COLO668 (cell line): ENCODE results near the gene CNKSR3.

ENCODE experiments used
- DNase-seq: peaks from one replicate; lab custom pipeline; 2025; ENCODE audit not compliant: unreplicated experiment; lab: John Stamatoyannopoulos, UW

The CNKSR3 gene

DNA sequence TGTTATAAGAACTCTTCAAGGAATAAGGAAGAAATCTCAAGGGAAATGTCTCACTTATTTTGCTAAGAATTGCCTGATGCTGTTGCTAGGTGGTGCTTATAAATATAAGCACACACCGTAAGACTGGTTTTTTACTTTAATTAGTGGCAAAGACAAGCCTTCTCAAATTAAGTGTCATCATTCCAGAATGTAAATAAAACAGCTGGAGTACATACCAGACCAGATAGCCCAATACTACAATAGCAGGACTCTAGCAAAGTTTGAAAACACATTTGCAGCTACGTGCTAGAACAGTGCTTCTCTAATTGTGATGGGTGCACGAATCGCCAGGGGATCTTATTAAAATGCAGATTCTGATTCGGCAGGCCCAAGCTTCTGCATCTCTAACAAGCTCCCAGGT, 6.8 kb downstream of the CNKSR3 start:
- DNase-seq: no peak

DNA sequence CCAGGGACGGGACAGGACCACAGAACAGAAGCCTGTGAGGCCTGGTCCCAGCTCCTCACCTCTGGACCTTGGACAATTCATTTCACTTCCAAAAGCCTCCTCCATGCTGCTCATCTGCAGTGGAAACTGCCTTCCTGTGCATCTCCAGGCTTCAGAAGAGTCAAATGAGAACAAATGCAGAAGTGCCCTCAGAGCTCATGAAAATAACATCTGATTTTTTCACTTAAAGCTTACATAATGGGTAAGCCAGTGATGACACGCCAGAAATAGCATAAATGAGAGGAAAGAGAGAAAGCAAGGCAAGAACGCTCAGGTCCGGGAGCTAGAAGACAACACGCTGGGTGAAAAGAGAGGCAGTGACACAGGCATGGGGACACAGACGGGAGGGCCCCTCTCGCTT, 7.9 kb downstream of the CNKSR3 start:
- no peak for DNase-seq

DNA sequence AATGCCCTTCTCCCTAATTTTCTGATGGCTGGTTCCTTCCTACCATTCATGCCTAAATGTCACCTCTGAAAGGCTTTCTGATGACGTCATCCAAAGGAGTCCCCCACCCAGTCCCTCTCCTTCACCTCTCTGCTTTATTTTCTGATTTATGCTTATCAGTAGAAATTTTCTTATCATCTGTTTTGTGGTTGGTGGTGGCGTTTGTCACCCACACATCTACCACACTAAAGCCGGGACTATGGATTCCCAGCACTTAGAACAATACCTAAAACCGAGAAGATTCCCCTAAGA, 9.0 kb downstream of the CNKSR3 start:
- DNase-seq: no peak

DNA sequence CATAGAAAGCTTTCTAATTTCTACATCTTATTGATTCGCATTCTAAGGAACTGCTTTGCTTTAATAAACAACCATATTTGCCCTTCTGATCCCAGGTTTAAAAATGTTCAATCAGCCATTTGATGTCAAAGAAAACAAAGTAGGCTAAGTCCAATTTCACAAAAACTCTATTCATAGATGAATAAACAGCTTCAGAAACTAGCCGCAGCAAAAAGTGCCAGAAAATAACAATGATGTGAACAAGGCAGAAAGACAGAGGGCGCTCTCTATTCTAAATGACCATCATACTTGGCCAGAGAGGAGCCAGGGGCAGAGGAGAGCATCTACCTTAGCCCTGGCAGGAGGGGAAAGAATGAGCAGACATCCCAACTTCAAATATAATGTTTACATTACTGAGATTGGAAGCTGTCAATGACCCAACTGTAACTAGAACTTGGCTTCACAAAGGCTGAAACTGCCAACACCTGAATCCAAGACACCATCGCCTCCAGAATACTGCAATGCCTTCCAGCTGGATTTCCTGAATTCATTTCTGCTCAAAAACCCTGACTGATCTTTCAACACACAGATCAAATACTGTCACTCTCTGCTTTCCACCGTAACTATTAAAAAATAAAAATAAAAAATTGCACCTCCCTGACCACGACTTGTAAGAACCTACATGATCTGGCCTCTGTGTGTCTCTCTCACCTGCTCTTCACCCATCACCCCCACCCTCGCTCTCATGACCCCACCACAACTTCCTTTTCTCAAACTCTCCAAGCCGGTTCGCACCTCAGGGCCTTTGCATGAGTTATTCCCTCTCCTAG, 9.5 kb downstream of the CNKSR3 start:
- DNase-seq: no peak

DNA sequence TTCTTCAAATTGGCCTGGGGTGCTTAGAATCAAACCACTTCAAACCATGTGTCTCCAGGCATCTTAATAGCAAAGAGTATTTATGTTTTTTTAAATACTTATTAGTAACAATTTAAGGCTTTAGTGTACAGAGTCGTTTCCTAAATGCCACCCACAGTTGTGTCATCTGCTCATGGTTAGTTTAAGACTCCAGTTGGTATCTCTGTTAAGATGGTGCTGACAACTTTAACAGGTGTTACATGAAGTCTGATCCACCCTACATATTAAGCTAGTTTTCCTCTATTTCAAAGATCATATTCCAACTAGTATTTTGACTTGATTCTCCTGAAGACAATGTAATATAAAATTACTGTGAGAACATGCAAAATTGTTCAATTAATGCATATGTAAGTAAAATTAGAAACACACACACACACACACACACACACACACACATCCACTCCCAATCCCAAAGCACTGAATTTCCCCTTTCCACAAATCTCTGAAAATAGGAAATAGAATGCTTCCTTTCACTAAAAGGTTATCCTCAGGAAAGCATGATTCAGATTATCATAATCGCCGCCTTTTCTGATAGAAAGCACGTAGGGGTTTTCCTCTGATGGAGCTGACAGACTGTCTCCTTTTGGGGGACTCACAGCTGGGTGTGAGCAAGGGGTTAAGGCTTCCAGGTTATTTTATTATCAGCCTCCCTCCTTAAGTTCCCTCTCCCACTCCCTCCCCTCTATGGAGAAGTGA, 10.5 kb downstream of the CNKSR3 start:
- DNase-seq: no peak

DNA sequence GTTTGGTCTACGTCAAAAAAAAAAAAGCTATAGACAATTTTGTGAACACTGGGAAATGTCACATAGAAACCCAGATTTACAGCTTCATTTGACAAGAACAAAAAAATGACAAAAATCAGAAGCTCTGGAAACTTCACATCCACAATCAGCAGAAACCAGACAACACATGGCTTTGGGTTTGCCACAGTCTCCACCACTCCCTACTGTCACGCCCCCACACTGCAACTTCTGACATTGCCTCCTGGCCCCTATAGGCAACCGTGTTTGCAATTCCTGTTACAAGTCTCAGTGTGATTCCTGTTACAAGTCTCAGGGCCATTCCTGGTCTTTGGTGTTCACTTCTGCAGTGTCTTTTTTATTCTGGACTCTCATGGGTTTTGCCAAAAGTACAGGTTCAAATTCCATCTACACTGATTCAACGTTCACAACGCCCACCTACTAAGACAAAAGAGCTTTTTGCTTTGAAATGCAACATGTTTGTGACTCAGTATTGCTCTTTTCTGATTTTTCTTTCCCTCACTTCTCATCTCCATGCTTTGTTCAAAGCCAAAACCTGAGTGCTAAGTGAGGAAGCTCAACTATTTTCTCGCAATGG, 12.0 kb downstream of the CNKSR3 start:
- no peak for DNase-seq

DNA sequence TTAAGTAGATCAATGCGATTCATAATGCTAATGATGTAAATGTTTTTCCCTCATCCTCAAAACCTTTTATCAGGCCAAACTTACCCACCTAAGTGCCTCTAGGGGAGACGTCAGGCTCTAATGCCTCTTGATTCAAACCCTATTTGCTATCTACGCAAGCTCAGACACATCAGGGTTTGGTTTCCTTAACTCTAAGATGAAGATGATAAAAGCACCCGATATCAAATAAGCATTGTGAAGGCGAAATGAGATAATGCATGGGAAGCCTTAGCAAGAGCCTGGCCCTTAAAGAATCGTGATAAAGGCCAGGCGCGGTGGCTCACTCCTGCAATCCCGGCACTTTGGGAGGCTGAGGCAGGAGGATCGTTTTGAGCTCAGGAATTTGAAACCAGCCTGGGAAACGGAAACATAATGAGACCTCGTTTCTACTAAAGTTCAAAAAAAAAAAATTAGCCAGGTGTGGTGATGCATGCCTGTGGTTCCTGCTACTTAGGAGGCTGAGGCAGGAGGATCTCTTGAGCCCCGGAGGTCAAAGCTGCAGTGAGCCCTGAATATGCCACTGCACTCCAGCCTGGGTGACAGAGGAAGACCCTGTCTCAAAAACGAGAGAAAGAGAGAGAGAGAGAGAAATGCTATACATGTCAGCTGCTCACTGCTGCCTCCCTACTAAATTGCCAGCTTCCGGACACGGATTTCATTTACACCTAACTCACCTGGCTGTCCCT, 13.5 kb downstream of the CNKSR3 start:
- no peak for DNase-seq

DNA sequence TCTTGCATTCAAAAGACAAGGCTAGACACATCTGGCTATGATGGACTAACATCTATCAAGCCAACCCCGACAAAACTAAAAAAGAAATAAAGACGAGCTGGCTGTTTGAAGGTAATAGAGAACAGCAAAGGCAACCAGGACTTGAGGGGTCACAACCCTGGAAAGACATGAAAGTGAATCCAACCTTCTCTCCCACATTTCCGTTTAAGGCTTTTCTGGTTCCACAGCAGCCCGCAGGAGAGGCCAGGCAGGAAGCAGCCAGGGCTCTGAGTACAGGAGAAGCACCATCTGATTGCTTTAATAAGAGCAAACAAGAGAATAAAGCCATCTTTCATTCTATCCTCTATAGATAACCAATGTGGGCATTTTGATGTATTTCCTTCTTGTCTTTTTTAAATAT, 14.3 kb downstream of the CNKSR3 start:
- DNase-seq: no peak

DNA sequence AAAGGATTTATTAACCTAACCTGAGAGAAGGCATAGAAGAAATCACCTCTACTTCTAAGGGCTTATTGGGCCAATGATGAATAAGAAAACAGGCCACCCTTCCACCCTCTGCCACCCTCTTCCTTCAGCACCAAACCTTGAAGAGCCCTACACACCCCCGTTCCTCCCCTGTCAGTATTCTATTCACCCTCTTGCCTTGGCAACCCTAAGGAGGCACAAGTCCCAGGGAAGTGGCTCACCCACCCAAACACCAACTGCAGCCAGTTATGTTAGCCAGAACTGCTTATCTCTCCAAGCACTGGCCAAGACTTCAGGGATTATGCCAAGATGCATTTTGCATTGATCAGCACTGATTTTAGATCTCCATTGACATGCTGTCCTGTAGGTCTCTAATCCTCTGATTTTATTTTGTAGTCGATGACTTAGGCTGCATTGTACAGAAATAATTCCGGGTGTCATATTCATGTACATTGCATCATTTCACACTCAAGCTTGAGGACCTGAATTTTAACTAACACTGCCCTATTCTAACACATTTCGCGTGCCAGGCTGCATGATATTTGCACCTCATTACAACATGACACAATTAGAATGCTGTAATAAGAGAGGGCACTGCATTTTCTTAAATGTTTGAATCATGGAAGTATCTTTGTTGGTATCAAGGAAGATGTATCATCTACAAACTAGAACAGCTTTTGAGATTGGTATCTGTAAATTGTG, 15.7 kb downstream of the CNKSR3 start:
- DNase-seq: no peak

DNA sequence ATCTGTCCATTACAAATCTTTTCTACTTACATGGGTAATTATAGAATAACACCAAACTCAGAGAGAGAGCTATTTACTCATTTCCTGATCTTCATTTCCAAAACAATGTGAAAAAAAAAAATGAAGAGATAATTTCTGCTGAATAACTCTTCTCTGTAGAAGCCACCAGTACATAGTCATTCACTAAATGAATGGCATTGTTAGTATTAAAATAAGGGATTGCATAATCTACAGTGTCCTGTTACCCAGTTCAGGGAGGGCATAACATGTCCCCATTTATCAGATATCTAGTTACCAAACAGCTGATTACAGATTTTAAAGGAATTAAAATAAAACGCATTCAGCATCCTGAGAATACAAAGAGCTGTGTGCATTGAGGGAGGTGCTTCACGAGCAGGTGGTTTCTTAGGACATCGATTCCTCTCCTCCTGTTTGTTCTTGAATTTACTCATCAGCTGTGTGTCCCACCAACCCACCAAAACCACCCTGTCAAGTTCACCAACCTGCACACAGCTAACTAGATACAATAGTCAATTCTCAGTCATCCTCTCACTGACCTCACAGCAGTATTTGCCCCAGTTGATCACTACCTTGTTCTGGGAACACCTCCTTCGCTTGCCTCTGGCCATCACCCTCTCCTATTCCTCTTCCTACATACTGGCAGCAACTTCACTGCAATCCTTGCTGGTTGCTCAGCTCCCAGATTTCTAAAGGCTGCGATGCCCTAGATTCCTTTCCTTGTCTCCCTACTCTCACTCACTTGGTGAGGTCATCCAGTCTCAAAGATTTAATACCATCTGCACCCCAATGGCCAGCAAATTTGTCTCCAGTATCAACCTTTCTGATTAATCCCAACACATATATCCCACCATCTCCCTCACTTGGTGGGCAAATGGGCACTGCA, 18.7 kb downstream of the CNKSR3 start:
- DNase-seq: no peak

DNA sequence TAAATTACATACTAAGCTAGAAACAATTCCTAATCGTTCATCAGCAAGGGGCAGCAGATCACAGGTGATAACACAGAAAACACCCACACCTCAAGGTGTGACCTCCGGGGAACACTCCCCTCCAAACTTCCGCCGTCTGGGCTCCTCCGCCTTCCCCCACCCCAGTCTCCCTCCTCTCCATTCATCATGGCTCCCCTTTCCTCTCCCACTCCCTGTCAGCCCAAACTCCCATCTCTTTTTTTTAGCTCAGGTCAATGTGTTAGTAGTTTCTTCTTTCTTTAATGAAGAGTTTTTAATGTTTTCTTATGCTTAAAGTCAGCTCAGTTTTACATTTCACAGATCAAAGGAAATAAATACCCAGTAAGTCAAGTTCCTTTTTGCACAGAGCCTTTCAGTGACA, 20.7 kb downstream of the CNKSR3 start:
- no peak for DNase-seq

DNA sequence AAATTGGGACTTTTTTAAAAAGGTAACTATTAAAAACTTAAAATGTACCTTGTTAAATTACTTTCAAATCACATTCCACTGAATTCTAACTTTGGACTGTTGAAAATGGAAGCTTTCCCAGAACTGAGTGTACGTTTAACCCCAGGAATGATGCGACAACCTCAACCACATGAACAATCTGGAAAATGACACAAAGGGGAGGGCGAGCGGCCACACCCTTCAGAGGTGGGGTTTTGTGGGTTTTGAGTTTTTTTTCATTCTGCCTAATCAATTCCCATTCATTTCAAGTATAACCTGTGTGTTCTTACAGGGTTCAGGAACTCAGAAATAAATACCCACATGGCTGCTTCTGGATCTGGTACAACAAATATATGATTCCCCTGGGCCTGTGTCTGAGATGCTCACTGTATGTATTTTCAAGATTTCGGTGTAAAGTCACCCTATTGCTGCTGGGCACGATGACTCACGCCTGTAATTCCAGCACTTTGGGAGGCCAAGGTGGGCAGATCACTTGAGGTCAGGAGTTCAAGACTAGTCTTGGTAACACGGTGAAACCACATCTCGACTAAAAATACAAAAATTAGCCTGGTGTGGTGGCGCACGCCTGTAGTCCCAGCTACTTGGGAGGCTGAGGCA, 21.6 kb downstream of the CNKSR3 start:
- DNase-seq: no peak

DNA sequence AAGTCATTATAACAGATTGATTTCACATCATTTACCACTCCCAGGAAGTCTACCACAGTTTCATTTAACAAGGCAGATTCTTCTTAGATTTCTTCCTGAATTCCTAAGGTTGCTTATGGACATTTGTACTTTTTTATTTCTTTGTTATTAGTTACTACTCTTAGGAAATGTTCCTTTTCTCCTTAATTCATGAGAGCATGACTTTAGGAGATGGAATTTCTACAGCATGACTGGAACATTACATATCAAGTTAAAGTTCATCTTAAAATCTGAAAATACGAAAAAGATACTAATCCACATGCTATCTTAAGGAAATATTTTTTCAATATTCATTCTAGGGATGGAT, 22.3 kb downstream of the CNKSR3 start:
- DNase-seq: no peak

DNA sequence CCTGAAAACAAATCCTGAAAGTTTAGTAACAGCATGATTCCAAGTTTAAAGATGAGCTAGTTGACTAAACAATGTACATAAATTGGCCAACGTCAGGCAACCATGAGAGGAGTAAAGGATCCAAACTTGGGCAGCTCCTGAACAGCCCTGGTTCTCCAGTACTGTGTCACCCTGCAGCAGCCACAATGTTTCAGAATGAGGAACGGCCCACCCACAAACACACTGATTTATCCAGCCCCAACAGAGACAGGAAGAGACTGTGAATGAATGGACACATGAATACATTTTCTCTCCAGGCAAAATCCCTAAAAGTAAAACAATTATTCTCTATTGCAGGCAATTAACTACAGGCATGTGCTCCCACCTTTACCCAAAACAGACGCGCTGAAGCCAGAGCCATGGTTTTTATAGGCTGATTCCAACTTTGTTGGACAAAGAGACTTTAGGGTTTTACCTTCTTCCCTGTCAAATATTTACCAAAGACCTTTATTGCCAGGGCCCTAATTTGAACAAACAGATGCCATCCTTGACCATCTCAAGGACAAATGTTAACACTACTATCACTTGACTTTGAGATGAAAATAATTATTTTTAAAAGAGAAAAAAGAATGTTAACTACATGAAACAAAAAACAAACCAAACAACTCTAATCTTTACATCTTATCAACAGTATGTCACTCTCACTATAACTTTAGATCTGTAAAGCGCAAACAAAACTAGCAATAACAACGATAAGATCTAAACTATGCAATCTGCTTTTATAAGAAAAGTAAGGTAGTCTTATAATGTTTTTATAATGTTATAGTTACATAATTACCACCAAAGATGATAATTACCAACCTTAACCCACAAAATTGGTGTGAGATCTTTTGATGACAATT, 22.9 kb downstream of the CNKSR3 start:
- no peak for DNase-seq

DNA sequence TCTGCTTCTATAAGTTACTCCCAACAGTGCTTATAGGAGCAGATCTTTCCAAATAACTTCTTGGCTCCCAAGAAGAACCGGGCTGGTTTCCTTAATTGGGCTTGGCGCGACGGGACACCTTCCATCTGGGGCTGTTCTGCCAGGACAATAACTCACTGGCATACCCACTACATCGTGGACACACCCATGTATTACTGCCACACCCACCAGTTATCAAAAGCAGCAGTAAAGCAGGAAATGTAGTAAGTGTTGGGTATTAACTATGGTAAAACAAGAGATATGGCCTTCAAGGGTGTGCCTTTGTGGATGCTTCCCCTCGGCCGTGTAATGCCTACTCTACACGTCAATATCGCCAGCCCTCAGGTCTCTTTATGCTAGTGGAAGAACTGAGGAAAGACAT, 24.7 kb downstream of the CNKSR3 start:
- no peak for DNase-seq

DNA sequence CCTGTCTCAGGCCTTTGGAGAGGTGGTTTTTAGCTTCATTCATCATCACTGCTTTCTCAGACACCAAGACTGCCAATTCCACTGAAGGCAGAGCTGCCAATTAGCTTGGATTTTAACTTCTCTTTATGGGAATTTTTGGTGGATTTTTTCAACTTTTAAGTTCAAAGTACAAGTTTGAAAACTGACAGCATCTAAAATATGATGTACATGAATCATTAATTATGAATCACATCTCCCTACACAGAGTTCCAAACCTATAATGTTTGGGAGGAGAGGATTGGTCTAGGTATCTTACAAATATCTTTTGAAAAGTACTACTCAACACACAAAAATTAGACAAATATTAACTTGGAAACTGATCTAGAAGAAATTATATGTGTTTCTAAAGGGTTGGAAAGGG, 25.5 kb downstream of the CNKSR3 start:
- no peak for DNase-seq

DNA sequence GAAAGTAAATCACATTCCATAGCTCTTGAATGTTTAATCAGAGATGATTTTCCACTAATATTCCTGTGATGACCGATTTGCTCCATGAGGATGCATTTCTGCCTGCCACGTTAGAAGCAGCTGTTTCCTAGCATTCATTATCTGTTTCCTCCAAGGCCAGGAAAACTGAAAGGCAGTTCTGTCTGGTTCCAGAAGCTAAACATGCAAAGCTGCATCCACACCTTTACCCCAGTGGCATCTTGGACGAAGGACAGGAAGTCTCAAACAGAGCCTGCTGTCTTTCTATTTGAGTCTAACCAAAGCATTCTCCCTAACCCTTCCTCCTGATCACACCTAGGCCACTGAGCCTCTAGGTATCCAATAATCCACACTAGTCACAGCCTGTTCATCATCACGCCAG, 27.6 kb downstream of the CNKSR3 start:
- DNase-seq: no peak

DNA sequence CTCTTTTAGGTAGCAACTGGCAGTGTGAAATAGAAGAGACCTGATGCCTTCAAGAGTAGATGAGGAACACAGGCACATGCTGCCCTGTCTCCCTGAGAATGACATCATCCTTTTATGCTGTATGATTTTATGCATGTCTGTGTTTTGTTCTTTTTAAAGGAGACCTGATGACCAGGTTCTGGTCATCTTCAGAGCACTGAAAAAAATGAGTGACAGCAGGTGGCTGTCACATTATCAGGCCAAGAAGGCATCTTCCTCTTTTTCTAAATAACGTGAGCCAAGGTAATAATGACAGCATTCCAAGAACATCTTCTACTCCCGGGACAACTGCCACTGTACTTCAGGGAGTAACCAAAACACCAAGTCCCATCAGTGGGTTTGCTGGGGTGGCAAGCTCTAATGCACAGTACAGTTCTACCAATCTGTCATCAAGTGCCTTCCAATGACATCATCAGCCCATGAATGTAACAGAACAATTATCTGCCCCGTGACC, 28.9 kb downstream of the CNKSR3 start:
- DNase-seq: no peak
